ENCODE data around the gene FTL. TPM values are rescaled to one million over a fixed set of nuclear protein-coding genes. Genes with fewer than 3 reads are reported as not detected.
A peak's percentile ranks its signal among the peaks of the same experiment; 100 is the strongest.

FTL gene
- total and polyA plus RNA-seq, 4 donors: 830 to 1,568 (median 1,226) TPM

- Histone ChIP-seq H3K4me1 (ENCODE audit: control insufficient read depth, insufficient read depth, low read length) (peaks cover 20% of the 10 kb centered on the region), H3K36me3 (ENCODE audit: control insufficient read depth, insufficient read depth, low read length) (peaks cover 2% of the 10 kb centered on the region), H3K27me3 (ENCODE audit: control insufficient read depth, insufficient read depth, low read length) (no peaks in the 10 kb centered on the region), H3K4me3 (ENCODE audit: low read depth, low read length) (peak within 1 kb of the TSS; percentile 95), H3K9me3 (ENCODE audit: control insufficient read depth, insufficient read depth, low read length) (no peaks in the 10 kb centered on the region), H3K27ac (ENCODE audit: low read depth, low read length) (peak within 1 kb of the TSS; percentile 78)
- DNase-seq (ENCODE audit: low read depth in 4 of 6, low spot score in 6 of 6): peak; percentile 83 to 99 (median 92)
- WGBS (ENCODE audit: insufficient coverage): under 1% methylated on average over 71 of the region's 71 CpGs
Observed at GRCh38 chr19:48954595-48955307, 10.4 kb upstream of the FTL start, which contains the start of gene BAX. TSS of gene BAX (plus strand) at chr19:48954875. CDS start at chr19:48954929, 54 bp downstream.

GRCh38 chr19:48955308-48955958, 9.7 kb upstream of the FTL start:
- Histone ChIP-seq H3K27ac (ENCODE audit: low read depth, low read length) (peak overlapping the region; percentile 78), H3K4me3 (ENCODE audit: low read depth, low read length) (peak overlapping the region; percentile 95), H3K27me3 (ENCODE audit: control insufficient read depth, insufficient read depth, low read length) (no peaks in the 10 kb centered on the region), H3K4me1 (ENCODE audit: control insufficient read depth, insufficient read depth, low read length) (peaks cover 20% of the 10 kb centered on the region), H3K9me3 (ENCODE audit: control insufficient read depth, insufficient read depth, low read length) (no peaks in the 10 kb centered on the region), H3K36me3 (ENCODE audit: control insufficient read depth, insufficient read depth, low read length) (peaks cover 2% of the 10 kb centered on the region)
- WGBS (ENCODE audit: insufficient coverage): 54% methylated on average over 13 of the region's 16 CpGs
- no peak for DNase-seq (ENCODE audit: low read depth in 4 of 6, low spot score in 6 of 6)

GRCh38 chr19:48958006-48958405, 7.1 kb upstream of the FTL start:
- Histone ChIP-seq H3K27ac (ENCODE audit: low read depth, low read length) (no peak overlapping the region), H3K36me3 (ENCODE audit: control insufficient read depth, insufficient read depth, low read length) (peaks cover 20% of the 10 kb centered on the region), H3K4me3 (ENCODE audit: low read depth, low read length) (no peak overlapping the region), H3K4me1 (ENCODE audit: control insufficient read depth, insufficient read depth, low read length) (peaks cover 28% of the 10 kb centered on the region), H3K27me3 (ENCODE audit: control insufficient read depth, insufficient read depth, low read length) (no peaks in the 10 kb centered on the region), H3K9me3 (ENCODE audit: control insufficient read depth, insufficient read depth, low read length) (no peaks in the 10 kb centered on the region)
- 92% methylated on average over 4 of the region's 8 CpGs for WGBS (ENCODE audit: insufficient coverage)
- DNase-seq (ENCODE audit: low read depth in 4 of 6, low spot score in 6 of 6): no peak

DNA sequence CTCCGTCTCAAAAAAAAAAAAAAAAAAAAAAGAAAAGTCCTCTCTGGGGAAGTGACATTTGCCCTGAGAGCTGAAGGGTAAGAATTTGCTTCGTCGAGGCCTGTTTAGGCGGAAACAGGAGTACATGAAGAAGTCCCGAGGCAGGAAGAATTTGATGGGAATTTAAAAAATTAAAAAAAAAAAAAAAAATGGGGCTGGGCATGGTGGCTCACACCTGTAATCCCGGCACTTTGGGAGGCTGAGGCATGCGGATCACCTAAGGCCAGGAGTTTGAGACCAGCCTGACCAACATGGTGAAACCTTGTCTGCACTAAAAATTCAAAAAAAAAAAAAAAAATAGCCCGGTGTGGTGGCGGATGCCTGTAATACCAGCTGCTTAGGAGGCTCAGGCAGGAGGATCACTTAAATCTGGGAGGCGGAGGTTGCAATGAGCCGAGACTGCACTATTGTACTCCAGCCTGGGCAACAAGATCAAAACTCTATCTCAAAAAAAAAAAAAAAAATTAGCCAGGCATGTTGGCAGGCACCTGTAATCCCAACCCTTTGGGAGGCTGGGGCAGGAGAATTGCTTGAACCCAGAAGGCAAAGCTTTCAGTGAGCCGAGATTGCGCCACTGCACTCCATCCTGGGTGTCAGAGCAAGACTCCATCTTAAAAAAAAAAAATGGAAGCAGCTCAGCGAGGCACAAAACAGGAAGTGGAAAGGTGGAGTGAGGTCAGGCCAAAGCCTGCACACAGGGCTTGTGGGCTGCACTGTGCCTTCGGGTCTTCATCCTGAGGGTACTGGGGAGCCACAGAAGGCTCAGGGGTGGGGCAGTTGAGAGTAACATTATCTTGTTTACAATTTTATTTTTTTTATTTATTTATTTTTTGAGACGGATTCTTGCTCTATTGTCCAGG, 5.5 kb upstream of the FTL start:
- Histone ChIP-seq H3K36me3 (ENCODE audit: control insufficient read depth, insufficient read depth, low read length) (peaks cover 20% of the 10 kb centered on the region), H3K4me1 (ENCODE audit: control insufficient read depth, insufficient read depth, low read length) (peaks cover 38% of the 10 kb centered on the region), H3K4me3 (ENCODE audit: low read depth, low read length) (no peak overlapping the region), H3K27ac (ENCODE audit: low read depth, low read length) (no peak overlapping the region), H3K27me3 (ENCODE audit: control insufficient read depth, insufficient read depth, low read length) (no peaks in the 10 kb centered on the region), H3K9me3 (ENCODE audit: control insufficient read depth, insufficient read depth, low read length) (no peaks in the 10 kb centered on the region)
- DNase-seq (ENCODE audit: low read depth in 4 of 6, low spot score in 6 of 6): no peak
- WGBS (ENCODE audit: insufficient coverage): 80% methylated on average over 5 of the region's 16 CpGs

DNA sequence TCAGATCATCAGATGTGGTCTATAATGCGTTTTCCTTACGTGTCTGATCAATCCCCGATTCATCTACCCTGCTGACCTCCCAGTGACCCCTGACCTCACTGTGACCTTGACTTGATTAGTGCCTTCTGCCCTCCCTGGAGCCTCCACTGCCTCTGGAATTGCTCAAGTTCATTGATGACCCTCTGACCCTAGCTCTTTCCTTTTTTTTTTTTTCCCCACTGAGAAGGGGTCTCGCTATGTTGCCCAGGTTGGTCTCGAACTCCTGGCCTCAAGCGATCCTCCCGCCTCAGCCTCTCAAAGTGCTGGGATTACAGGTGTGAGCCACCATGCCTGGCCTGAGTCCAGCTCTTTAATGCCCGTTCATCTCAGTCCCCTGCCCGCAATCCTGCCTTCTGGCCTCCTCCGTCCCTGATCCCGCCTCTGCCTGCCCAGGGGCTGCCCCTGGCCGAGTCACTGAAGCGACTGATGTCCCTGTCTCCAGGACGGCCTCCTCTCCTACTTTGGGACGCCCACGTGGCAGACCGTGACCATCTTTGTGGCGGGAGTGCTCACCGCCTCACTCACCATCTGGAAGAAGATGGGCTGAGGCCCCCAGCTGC, 4.0 kb upstream of the FTL start:
- Histone ChIP-seq H3K4me3 (ENCODE audit: low read depth, low read length) (no peak overlapping the region), H3K4me1 (ENCODE audit: control insufficient read depth, insufficient read depth, low read length) (peaks cover 31% of the 10 kb centered on the region), H3K27me3 (ENCODE audit: control insufficient read depth, insufficient read depth, low read length) (no peaks in the 10 kb centered on the region), H3K9me3 (ENCODE audit: control insufficient read depth, insufficient read depth, low read length) (no peaks in the 10 kb centered on the region), H3K36me3 (ENCODE audit: control insufficient read depth, insufficient read depth, low read length) (peaks cover 21% of the 10 kb centered on the region), H3K27ac (ENCODE audit: low read depth, low read length) (no peak overlapping the region)
- WGBS (ENCODE audit: insufficient coverage): 83% methylated on average over 17 of the region's 19 CpGs
- no peak for DNase-seq (ENCODE audit: low read depth in 4 of 6, low spot score in 6 of 6)

GRCh38 chr19:48961673-48962028, 3.5 kb upstream of the FTL start:
- Histone ChIP-seq H3K4me3 (ENCODE audit: low read depth, low read length) (no peak overlapping the region), H3K27me3 (ENCODE audit: control insufficient read depth, insufficient read depth, low read length) (no peaks in the 10 kb centered on the region), H3K9me3 (ENCODE audit: control insufficient read depth, insufficient read depth, low read length) (no peaks in the 10 kb centered on the region), H3K36me3 (ENCODE audit: control insufficient read depth, insufficient read depth, low read length) (peaks cover 26% of the 10 kb centered on the region), H3K4me1 (ENCODE audit: control insufficient read depth, insufficient read depth, low read length) (peaks cover 35% of the 10 kb centered on the region), H3K27ac (ENCODE audit: low read depth, low read length) (no peak overlapping the region)
- WGBS (ENCODE audit: insufficient coverage): 93% methylated on average over 8 of the region's 12 CpGs
- DNase-seq (ENCODE audit: low read depth in 4 of 6, low spot score in 6 of 6): no peak

DNA sequence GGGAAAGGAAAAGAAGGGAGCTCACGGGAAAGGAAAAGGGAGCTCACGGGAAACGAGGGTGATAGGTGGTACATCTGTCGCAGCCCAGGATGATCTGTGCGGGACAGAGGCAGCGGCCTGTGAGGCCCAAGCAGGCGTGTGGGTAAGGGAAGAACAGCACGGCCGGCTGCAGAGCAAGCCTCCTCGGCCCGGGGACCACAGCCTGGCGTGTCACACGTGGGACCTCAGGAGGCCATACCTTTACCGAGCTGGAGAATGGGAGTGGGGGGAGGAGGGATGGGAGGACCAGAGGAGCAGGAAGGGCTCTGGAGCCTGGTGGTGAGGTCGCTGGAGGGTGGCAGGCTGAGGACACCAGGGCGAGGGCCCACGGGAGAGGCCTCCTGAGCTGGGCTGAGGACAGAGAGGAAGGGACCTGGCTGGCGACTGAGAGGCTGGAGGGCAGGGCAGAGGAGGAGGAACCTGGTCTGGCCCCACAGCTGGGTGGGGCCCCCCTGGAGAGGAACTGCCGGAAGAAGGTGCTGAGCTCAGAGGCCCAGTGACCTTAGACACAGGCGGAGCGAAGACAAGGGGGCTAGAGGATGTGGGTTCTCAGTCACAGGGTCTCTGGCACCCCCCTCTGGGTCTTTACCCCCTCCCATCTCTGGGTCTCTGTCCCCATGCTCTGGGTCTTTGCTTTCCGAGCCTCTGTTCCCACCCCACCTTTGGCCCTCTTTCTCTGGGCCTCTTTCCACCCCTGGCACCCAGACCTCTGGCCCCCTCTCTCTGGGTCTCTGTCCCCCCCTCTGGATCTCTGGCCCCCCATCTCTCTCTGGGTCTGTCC, 2.9 kb upstream of the FTL start:
- Histone ChIP-seq H3K27ac (ENCODE audit: low read depth, low read length) (no peak overlapping the region), H3K9me3 (ENCODE audit: control insufficient read depth, insufficient read depth, low read length) (no peaks in the 10 kb centered on the region), H3K4me1 (ENCODE audit: control insufficient read depth, insufficient read depth, low read length) (peaks cover 36% of the 10 kb centered on the region), H3K36me3 (ENCODE audit: control insufficient read depth, insufficient read depth, low read length) (peaks cover 25% of the 10 kb centered on the region), H3K27me3 (ENCODE audit: control insufficient read depth, insufficient read depth, low read length) (no peaks in the 10 kb centered on the region), H3K4me3 (ENCODE audit: low read depth, low read length) (no peak overlapping the region)
- no peak for DNase-seq (ENCODE audit: low read depth in 4 of 6, low spot score in 6 of 6)
- WGBS (ENCODE audit: insufficient coverage): 62% methylated on average over 21 of the region's 22 CpGs

GRCh38 chr19:48962849-48963165, 2.3 kb upstream of the FTL start:
- Histone ChIP-seq H3K4me3 (ENCODE audit: low read depth, low read length) (no peak overlapping the region), H3K27me3 (ENCODE audit: control insufficient read depth, insufficient read depth, low read length) (no peaks in the 10 kb centered on the region), H3K36me3 (ENCODE audit: control insufficient read depth, insufficient read depth, low read length) (peaks cover 30% of the 10 kb centered on the region), H3K9me3 (ENCODE audit: control insufficient read depth, insufficient read depth, low read length) (no peaks in the 10 kb centered on the region), H3K27ac (ENCODE audit: low read depth, low read length) (no peak overlapping the region), H3K4me1 (ENCODE audit: control insufficient read depth, insufficient read depth, low read length) (peaks cover 36% of the 10 kb centered on the region)
- no peak for DNase-seq (ENCODE audit: low read depth in 4 of 6, low spot score in 6 of 6)
- WGBS (ENCODE audit: insufficient coverage): 60% methylated on average over 2 of the region's 7 CpGs
